Measurements from ENCODE around the gene SLC10A7.

DNA sequence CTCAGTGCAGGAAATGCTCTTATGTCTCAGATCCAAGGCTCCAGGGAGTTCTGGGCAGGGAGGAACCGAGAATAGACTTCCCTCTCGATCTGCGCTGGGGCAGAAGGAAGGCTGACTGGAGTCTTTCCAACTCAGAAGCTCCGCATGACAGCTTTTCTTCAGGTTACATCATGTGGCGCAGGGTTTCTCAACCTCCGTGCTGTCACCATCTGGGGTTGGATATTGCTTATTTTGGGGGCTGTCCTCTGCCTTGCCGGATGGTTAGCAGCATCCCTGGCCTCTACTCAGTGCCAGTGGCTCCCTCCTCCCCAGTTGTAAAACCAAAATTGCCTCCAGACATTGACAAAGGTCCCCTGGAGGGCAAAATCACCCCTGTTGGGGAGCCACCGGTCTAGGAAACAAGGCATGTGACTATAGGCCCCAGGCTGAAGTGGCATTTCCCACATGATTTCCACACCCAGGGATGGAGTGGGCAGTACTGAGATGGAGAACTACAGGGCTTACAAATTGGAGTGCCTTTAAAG lies 286.0 kb downstream of the SLC10A7 start:
- TF ChIP-seq REST (IDR thresholded peaks at IDR 0.05) (no peak), CTCF (IDR thresholded peaks at IDR 0.05; ENCODE audit: low read depth, low read length, missing input control) (no peak), YY1 (IDR thresholded peaks at IDR 0.05) (no peak), RAD21 (IDR thresholded peaks at IDR 0.05) (no peak)
